Measurements from ENCODE around the gene FAM131A.
A peak's percentile ranks its signal among the peaks of the same experiment; 100 is the strongest.
"Not testable (repeated sequence)": the region's sequence is repeated elsewhere in the genome, so short reads cannot be mapped to it uniquely, and the experiment has no call there.

Gene FAM131A

DNA sequence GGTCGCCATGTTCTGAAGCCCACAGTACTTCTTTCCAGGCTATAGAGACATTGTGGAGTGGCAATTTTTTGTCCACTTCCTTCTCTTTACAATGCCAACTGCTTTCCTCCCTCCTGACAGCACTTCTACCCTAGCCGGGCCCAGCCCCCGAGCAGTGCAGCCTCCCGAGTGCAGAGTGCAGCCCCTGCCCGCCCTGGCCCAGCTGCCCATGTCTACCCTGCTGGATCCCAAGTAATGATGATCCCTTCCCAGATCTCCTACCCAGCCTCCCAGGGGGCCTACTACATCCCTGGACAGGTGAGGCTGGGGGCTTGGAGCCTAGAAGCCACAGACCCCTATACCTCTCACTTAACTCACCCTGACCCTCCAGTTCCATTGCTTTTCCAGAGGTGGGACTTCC lies 20.2 kb upstream of the FAM131A start:
- DNase-seq: no peak

DNA sequence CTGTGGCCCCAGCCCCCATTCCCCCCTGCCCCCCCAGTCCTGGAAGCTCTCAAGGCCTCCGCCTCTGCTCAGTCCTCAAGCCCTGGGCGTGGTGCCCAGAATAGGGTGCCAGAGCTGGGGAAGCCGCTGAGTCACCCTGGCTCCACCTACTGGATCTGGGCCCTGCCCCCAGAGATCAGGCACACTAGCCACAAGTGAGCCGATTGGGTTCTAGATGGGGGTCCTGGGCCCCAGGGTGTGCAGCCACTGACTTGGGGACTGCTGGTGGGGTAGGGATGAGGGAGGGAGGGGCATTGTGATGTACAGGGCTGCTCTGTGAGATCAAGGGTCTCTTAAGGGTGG lies 17.3 kb upstream of the FAM131A start:
- peak; percentile 95 to 98 for DNase-seq

- no peak for DNase-seq
Observed at GRCh38 chr3:184321666-184322065, 15.7 kb upstream of the FAM131A start.

DNA sequence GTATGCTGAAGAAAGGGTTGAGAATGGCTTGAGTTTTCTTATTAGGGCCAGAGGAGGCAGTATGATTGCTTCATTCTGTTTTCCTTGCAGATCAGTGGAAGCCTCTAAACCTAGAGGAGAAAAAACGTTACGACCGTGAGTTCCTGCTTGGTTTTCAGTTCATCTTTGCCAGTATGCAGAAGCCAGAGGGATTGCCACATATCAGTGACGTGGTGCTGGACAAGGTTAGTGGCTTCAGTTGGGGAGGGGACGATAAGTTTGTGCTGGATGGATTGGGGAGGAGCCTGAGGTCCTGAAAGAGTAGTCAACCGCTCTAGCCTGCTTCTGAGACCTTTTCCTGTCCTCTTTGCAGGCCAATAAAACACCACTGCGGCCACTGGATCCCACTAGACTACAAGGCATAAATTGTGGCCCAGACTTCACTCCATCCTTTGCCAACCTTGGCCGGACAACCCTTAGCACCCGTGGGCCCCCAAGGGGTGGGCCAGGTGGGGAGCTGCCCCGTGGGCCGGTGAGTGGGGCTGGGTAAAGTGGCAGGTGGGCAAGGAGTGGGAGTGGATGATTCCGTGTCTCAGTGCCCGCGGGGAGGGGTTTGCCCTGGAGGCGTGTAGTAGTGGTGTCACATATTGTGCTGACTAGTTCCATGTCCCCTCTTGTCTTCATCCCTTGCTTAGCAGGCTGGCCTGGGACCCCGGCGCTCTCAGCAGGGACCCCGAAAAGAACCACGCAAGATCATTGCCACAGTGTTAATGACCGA lies 14.5 kb upstream of the FAM131A start:
- DNase-seq: no peak

- no peak for DNase-seq
Observed at GRCh38 chr3:184323696-184324095, 13.7 kb upstream of the FAM131A start.

DNA sequence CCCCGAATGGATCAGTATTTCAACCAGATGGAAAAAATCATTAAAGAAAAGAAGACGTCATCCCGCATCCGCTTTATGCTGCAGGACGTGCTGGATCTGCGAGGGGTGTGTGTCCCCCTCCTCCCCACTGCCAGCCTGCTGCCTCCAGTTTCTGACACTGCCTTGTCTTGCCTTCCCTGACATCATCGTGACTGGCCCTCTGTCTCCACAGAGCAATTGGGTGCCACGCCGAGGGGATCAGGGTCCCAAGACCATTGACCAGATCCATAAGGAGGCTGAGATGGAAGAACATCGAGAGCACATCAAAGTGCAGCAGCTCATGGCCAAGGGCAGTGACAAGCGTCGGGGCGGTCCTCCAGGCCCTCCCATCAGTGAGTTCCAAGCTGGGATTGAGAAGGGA lies 12.1 kb upstream of the FAM131A start:
- DNase-seq: no peak

- no peak for DNase-seq
Observed at GRCh38 chr3:184325715-184326369, 11.6 kb upstream of the FAM131A start.

- no peak for DNase-seq
Observed at GRCh38 chr3:184327171-184327570, 10.2 kb upstream of the FAM131A start.

GRCh38 chr3:184328516-184328915 lies 8.9 kb upstream of the FAM131A start:
- no peak for DNase-seq

- no peak for DNase-seq
Observed at GRCh38 chr3:184332370-184333090, 4.9 kb upstream of the FAM131A start.

DNA sequence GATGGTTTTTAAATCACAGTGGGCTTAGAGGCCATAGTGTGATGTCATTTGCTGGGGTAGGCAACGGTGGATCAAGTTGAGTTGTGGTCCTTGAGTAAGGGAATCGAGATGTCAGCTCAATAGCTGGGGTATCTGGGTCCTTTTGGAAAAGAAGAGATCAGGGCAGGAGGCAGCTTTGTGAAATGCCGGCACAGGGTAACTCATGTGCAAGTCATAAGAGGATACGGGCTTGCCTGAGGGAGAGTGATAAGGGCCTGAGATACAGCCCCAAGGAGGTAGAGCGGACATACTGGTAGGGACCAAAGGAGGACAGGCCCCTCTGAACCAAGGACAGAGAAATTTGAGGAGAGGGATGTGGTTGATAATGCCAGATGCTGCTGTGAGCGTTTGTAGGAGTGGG lies 4.2 kb upstream of the FAM131A start:
- DNase-seq: no peak

DNA sequence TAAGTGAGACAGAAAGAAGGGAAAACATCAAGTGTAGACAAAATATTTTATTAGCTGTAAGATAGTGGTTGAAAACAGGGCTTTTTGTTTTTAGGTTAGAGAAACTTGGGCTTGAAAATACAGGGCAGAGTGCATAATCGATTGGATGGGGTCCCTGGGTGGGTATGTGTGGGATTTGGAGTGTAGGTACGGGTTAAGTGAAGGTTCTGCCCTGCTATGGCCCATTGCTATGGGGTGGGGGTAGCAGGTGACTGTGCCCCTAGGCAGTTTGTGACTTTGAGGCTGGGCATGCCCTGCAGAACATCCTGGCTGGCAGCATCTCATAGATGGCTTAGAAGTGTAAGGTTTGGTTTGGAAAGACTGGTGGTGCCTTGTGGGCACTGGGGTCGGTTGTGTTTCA lies 3.7 kb upstream of the FAM131A start:
- DNase-seq: no peak

- no peak for DNase-seq
Observed at GRCh38 chr3:184334470-184335158, 2.8 kb upstream of the FAM131A start.

GRCh38 chr3:184335291-184335660 lies 2.1 kb upstream of the FAM131A start:
- DNase-seq: peak in 1 of 2 experiments; percentile 47

DNA sequence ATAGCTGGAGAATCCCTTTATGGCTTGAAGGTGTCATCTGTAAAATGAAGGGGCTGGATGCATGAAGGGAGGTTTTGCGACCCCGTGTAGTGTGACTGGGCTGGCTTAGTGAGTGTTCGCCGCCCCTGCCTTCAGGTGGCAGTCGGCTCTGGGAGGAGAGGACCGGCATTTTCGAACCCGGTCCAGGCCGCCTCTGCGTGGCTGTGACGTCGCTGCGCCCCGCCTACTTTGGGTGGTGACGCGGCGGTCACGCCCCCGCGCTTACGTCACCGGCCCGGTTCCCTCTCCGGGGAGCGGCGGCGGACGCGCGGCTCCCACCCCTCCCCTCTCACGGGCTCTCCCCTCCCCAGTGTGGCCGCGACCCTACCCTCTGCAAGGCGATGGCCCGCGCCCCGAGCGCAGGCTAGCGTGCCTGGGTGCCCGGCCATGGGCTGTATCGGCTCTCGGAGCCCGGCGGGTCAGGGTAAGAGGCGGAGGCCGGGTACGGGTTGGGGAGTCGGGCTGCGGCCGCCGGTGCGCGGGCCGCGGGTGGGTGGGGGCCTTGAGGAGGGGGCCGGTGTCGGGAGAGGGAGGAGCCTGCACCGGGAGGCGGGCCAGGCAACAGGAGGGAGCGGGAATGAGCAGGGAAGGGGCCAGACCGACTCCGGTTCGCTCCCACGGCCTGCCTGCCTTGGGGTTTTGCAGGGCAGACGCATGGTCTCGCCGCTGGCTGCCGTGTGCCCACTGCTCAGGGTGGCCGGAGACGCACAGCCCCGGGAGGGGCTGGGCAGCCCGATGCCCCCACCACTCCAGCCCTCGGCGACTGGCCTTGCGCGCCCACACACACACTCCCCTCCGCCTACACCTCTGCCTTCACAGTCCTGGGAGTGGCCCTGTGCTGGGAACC lies 1.5 kb upstream of the FAM131A start:
- DNase-seq: peak; percentile 70 to 88

- DNase-seq: peak; percentile 42 to 68
Observed at GRCh38 chr3:184336547-184337398, 627 bp upstream of the FAM131A start.

GRCh38 chr3:184337981-184338380 lies 581 bp downstream of the FAM131A start:
- DNase-seq: no peak

GRCh38 chr3:184338511-184338945 lies 1.1 kb downstream of the FAM131A start:
- DNase-seq: peak; percentile 24 to 82

DNA sequence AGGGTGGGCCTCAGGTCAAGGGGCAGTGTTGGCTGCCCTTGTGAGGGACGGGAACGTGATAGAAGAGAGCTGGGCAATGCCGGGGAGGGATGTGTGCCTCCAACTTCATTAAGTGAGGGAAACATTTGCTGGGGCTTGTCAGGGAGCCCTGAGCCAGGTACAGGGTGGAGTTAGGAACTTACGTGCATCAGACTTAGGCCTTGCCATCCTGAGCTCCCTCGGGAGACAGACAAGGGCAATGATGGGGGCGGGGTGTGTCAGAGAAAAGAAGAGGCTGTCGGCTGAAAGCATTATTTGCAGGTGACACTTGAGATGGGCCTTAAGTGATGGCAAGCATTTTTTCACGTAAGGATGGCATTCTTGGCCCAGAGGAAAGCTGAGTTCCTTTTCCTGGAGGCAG lies 1.6 kb downstream of the FAM131A start:
- no peak for DNase-seq

DNA sequence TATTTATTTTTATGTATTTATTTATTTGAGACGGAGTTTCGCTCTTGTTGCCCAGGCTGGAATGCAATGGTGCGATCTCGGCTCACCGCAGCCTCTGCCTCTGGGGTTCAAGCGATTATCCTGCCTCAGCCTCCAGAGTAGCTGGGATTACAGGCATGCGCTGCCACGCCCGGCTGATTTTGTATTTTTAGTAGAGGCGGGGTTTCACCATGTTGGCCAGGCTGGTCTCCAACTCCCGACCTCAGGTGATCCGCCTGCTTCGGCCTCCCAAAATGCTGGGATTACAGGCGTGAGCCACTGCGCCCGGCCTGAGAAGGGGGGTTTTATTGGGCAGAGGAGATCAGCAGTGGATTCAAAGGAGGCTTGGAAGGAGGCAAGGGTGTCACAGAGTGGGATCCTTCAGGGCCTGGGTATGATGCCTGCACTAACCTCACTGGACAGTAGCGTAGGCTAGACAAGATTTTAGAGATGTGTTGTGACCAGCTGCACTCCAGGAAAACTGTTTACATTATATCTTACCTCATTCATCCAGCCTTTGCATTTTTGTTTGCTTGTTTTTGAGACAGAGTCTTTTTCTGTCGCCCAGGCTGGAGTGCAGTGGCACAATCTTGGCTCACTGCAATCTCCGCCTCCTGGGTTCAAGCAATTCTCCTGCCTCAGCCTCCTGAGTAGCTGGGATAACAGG lies 2.2 kb downstream of the FAM131A start:
- DNase-seq: not testable (repeated sequence)

DNA sequence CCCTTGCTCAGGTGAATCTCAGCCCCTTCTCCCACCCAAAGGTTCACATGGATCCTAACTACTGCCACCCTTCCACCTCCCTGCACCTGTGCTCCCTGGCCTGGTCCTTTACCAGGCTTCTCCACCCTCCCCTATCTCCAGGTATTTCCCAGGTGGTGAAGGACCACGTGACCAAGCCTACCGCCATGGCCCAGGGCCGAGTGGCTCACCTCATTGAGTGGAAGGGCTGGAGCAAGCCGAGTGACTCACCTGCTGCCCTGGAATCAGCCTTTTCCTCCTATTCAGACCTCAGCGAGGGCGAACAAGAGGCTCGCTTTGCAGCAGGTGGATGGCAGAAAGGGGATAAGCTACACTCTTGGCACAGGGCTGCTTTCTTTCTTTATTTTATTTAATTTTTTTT lies 4.5 kb downstream of the FAM131A start:
- no peak for DNase-seq
